ENCODE results near the gene ADGRG4.

Gene ADGRG4

GRCh38 chrX:136387951-136388502 lies 87.3 kb downstream of the ADGRG4 start:
- Histone ChIP-seq H3K27me3 (ENCODE audit: insufficient read depth, low read length) (no peaks in the 10 kb centered on the region), H3K9me3 (ENCODE audit: insufficient read depth, low read depth, low read length) (no peaks in the 10 kb centered on the region), H3K9ac (ENCODE audit: low read depth, low read length) (no peak overlapping the region), H3K27ac (ENCODE audit: low read depth, low read length) (no peak overlapping the region), H3K36me3 (ENCODE audit: insufficient read depth, low read length) (no peaks in the 10 kb centered on the region), H3K4me3 (ENCODE audit: low read length) (no peak overlapping the region), H3K4me1 (ENCODE audit: insufficient read depth, low read length) (no peaks in the 10 kb centered on the region)
- 84% methylated on average over 3 of the region's 3 CpGs for WGBS

- Histone ChIP-seq H3K36me3 (ENCODE audit: insufficient read depth, low read length) (no peaks in the 10 kb centered on the region), H3K9me3 (ENCODE audit: insufficient read depth, low read depth, low read length) (no peaks in the 10 kb centered on the region), H3K4me1 (ENCODE audit: insufficient read depth, low read length) (no peaks in the 10 kb centered on the region), H3K27ac (ENCODE audit: low read depth, low read length) (no peak overlapping the region), H3K4me3 (ENCODE audit: low read length) (no peak overlapping the region), H3K27me3 (ENCODE audit: insufficient read depth, low read length) (no peaks in the 10 kb centered on the region), H3K9ac (ENCODE audit: low read depth, low read length) (no peak overlapping the region)
- WGBS = 100% methylated on average over 2 of the region's 2 CpGs
Measured at GRCh38 chrX:136390921-136391320, 90.2 kb downstream of the ADGRG4 start.

GRCh38 chrX:136395271-136395670 lies 94.5 kb downstream of the ADGRG4 start:
- Histone ChIP-seq H3K27me3 (ENCODE audit: insufficient read depth, low read length) (no peaks in the 10 kb centered on the region), H3K9ac (ENCODE audit: low read depth, low read length) (no peak overlapping the region), H3K27ac (ENCODE audit: low read depth, low read length) (no peak overlapping the region), H3K36me3 (ENCODE audit: insufficient read depth, low read length) (no peaks in the 10 kb centered on the region), H3K4me1 (ENCODE audit: insufficient read depth, low read length) (no peaks in the 10 kb centered on the region), H3K4me3 (ENCODE audit: low read length) (no peak overlapping the region), H3K9me3 (ENCODE audit: insufficient read depth, low read depth, low read length) (no peaks in the 10 kb centered on the region)
- WGBS = no CpG with 5 or more reads among the region's 3 CpGs

GRCh38 chrX:136397001-136397400 lies 96.2 kb downstream of the ADGRG4 start:
- no peak overlapping the region for H3K27ac ChIP-seq (ENCODE audit: low read depth, low read length)
- no peak overlapping the region for H3K4me3 ChIP-seq (ENCODE audit: low read length)
- 100% methylated on average over 1 of the region's 4 CpGs for WGBS
- no peaks in the 10 kb centered on the region for H3K9me3 ChIP-seq (ENCODE audit: insufficient read depth, low read depth, low read length)
- no peak overlapping the region for H3K9ac ChIP-seq (ENCODE audit: low read depth, low read length)
- H3K27me3 ChIP-seq (ENCODE audit: insufficient read depth, low read length) = no peaks in the 10 kb centered on the region
- H3K4me1 ChIP-seq (ENCODE audit: insufficient read depth, low read length) = no peaks in the 10 kb centered on the region
- no peaks in the 10 kb centered on the region for H3K36me3 ChIP-seq (ENCODE audit: insufficient read depth, low read length)

- Histone ChIP-seq H3K9ac (ENCODE audit: low read depth, low read length) (no peak overlapping the region), H3K36me3 (ENCODE audit: insufficient read depth, low read length) (no peaks in the 10 kb centered on the region), H3K27ac (ENCODE audit: low read depth, low read length) (no peak overlapping the region), H3K9me3 (ENCODE audit: insufficient read depth, low read depth, low read length) (no peaks in the 10 kb centered on the region), H3K4me3 (ENCODE audit: low read length) (no peak overlapping the region), H3K27me3 (ENCODE audit: insufficient read depth, low read length) (no peaks in the 10 kb centered on the region), H3K4me1 (ENCODE audit: insufficient read depth, low read length) (no peaks in the 10 kb centered on the region)
- WGBS = 88% methylated on average over 8 of the region's 8 CpGs
Measured at GRCh38 chrX:136405126-136405525, 104.4 kb downstream of the ADGRG4 start.

GRCh38 chrX:136417806-136418205 lies 117.0 kb downstream of the ADGRG4 start:
- no peaks in the 10 kb centered on the region for H3K9me3 ChIP-seq (ENCODE audit: insufficient read depth, low read depth, low read length)
- no peaks in the 10 kb centered on the region for H3K36me3 ChIP-seq (ENCODE audit: insufficient read depth, low read length)
- WGBS = 97% methylated on average over 2 of the region's 2 CpGs
- H3K4me1 ChIP-seq (ENCODE audit: insufficient read depth, low read length) = no peaks in the 10 kb centered on the region
- H3K27me3 ChIP-seq (ENCODE audit: insufficient read depth, low read length) = no peaks in the 10 kb centered on the region
- no peak overlapping the region for H3K27ac ChIP-seq (ENCODE audit: low read depth, low read length)
- H3K9ac ChIP-seq (ENCODE audit: low read depth, low read length) = no peak overlapping the region
- H3K4me3 ChIP-seq (ENCODE audit: low read length) = no peak overlapping the region

- 94% methylated on average over 14 of the region's 14 CpGs for WGBS
- Histone ChIP-seq H3K36me3 (ENCODE audit: insufficient read depth, low read length) (no peaks in the 10 kb centered on the region), H3K27me3 (ENCODE audit: insufficient read depth, low read length) (no peaks in the 10 kb centered on the region), H3K9ac (ENCODE audit: low read depth, low read length) (no peak overlapping the region), H3K4me1 (ENCODE audit: insufficient read depth, low read length) (no peaks in the 10 kb centered on the region), H3K27ac (ENCODE audit: low read depth, low read length) (no peak overlapping the region), H3K9me3 (ENCODE audit: insufficient read depth, low read depth, low read length) (no peaks in the 10 kb centered on the region), H3K4me3 (ENCODE audit: low read length) (no peak overlapping the region)
Measured at GRCh38 chrX:136421338-136421737, 120.6 kb downstream of the ADGRG4 start.

GRCh38 chrX:136423724-136424123 lies 123.0 kb downstream of the ADGRG4 start:
- no peak overlapping the region for H3K4me3 ChIP-seq (ENCODE audit: low read length)
- no peaks in the 10 kb centered on the region for H3K27me3 ChIP-seq (ENCODE audit: insufficient read depth, low read length)
- no peaks in the 10 kb centered on the region for H3K4me1 ChIP-seq (ENCODE audit: insufficient read depth, low read length)
- no peak overlapping the region for H3K9ac ChIP-seq (ENCODE audit: low read depth, low read length)
- 100% methylated on average over 1 of the region's 2 CpGs for WGBS
- H3K27ac ChIP-seq (ENCODE audit: low read depth, low read length) = no peak overlapping the region
- no peaks in the 10 kb centered on the region for H3K9me3 ChIP-seq (ENCODE audit: insufficient read depth, low read depth, low read length)
- H3K36me3 ChIP-seq (ENCODE audit: insufficient read depth, low read length) = no peaks in the 10 kb centered on the region

- no peaks in the 10 kb centered on the region for H3K36me3 ChIP-seq (ENCODE audit: insufficient read depth, low read length)
- no peaks in the 10 kb centered on the region for H3K4me1 ChIP-seq (ENCODE audit: insufficient read depth, low read length)
- H3K9me3 ChIP-seq (ENCODE audit: insufficient read depth, low read depth, low read length) = no peaks in the 10 kb centered on the region
- H3K4me3 ChIP-seq (ENCODE audit: low read length) = no peak overlapping the region
- no peaks in the 10 kb centered on the region for H3K27me3 ChIP-seq (ENCODE audit: insufficient read depth, low read length)
- H3K9ac ChIP-seq (ENCODE audit: low read depth, low read length) = no peak overlapping the region
- H3K27ac ChIP-seq (ENCODE audit: low read depth, low read length) = no peak overlapping the region
- WGBS = 72% methylated on average over 2 of the region's 2 CpGs
Measured at GRCh38 chrX:136425996-136426395, 125.2 kb downstream of the ADGRG4 start.

- 95% methylated on average over 1 of the region's 1 CpG for WGBS
- Histone ChIP-seq H3K27ac (ENCODE audit: low read depth, low read length) (no peak overlapping the region), H3K36me3 (ENCODE audit: insufficient read depth, low read length) (no peaks in the 10 kb centered on the region), H3K9me3 (ENCODE audit: insufficient read depth, low read depth, low read length) (no peaks in the 10 kb centered on the region), H3K4me3 (ENCODE audit: low read length) (no peak overlapping the region), H3K4me1 (ENCODE audit: insufficient read depth, low read length) (no peaks in the 10 kb centered on the region), H3K27me3 (ENCODE audit: insufficient read depth, low read length) (no peaks in the 10 kb centered on the region), H3K9ac (ENCODE audit: low read depth, low read length) (no peak overlapping the region)
Measured at GRCh38 chrX:136431625-136432024, 130.9 kb downstream of the ADGRG4 start.

- H3K9me3 ChIP-seq (ENCODE audit: insufficient read depth, low read depth, low read length) = no peaks in the 10 kb centered on the region
Measured at GRCh38 chrX:136437774-136438173, 137.0 kb downstream of the ADGRG4 start.

GRCh38 chrX:136438192-136438591 lies 137.4 kb downstream of the ADGRG4 start:
- no peak overlapping the region for H3K27ac ChIP-seq (ENCODE audit: low read depth, low read length)
- no peaks in the 10 kb centered on the region for H3K4me1 ChIP-seq (ENCODE audit: insufficient read depth, low read length)
- H3K9ac ChIP-seq (ENCODE audit: low read depth, low read length) = no peak overlapping the region

More at GRCh38 chrX:136437774-136438173, 137.0 kb downstream of the ADGRG4 start:
- H3K4me1 ChIP-seq (ENCODE audit: insufficient read depth, low read length) = no peaks in the 10 kb centered on the region
- 81% methylated on average over 2 of the region's 2 CpGs for WGBS
- H3K27ac ChIP-seq (ENCODE audit: low read depth, low read length) = no peak overlapping the region
- no peak overlapping the region for H3K4me3 ChIP-seq (ENCODE audit: low read length)
- no peaks in the 10 kb centered on the region for H3K27me3 ChIP-seq (ENCODE audit: insufficient read depth, low read length)
- no peak overlapping the region for H3K9ac ChIP-seq (ENCODE audit: low read depth, low read length)
- H3K36me3 ChIP-seq (ENCODE audit: insufficient read depth, low read length) = no peaks in the 10 kb centered on the region

More at GRCh38 chrX:136438192-136438591, 137.4 kb downstream of the ADGRG4 start:
- 100% methylated on average over 1 of the region's 3 CpGs for WGBS
- Histone ChIP-seq H3K4me3 (ENCODE audit: low read length) (no peak overlapping the region), H3K9me3 (ENCODE audit: insufficient read depth, low read depth, low read length) (no peaks in the 10 kb centered on the region), H3K27me3 (ENCODE audit: insufficient read depth, low read length) (no peaks in the 10 kb centered on the region), H3K36me3 (ENCODE audit: insufficient read depth, low read length) (no peaks in the 10 kb centered on the region)

Data from HUES64 (cell line).